Measurements from ENCODE around the gene SNRPA.

The SNRPA gene

DNA sequence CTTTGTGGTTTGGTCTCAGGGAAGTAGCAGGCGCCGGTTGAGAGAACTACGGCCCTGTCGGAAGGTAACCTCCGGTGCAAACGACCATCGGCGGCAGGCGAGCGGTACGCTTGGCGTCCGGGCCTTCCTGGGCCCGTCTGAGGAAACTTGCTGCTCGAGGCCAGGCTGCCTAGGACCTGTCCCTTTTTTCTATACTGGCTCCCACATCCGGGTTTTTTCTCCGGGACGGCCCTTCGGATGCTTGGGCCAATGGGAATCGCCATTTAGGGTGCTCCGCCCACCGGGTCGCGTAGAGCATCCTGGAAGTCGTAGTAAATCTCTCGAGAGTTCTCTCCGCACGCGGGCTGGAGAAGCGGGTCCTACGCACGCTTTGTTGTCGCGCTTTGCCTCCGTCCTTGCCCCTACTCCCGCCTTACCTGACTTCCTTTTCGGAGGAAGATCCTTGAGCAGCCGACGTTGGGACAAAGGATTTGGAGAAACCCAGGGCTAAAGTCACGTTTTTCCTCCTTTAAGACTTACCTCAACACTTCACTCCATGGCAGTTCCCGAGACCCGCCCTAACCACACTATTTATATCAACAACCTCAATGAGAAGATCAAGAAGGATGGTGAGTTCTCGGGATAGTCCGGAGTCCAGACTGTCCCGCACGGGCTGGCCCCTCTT is at the start of gene SNRPA:
Gene SNRPA (plus strand): TSS at position 330 of the 664 bp plus-strand sequence. CDS start 206 bp downstream, at position 536.
- Histone ChIP-seq H3K4me2 (ENCODE audit: low read length) (peak within 1 kb of the TSS; percentile 75), H2AFZ (ENCODE audit: low read length) (no peak within 1 kb of the TSS), H3K79me2 (ENCODE audit: insufficient read depth, low read length) (peaks cover 49% of the 10 kb centered on the region), H3K9me3 (ENCODE audit: low read length) (no peaks in the 10 kb centered on the region), H3K4me3 (ENCODE audit: low read depth, low read length, poor library complexity, severe bottlenecking) (peak within 1 kb of the TSS; percentile 89), H3K9ac (ENCODE audit: low read length) (peak within 1 kb of the TSS; percentile 98), H3K27me3 (ENCODE audit: insufficient read depth, low read length) (no peaks in the 10 kb centered on the region), H4K20me1 (ENCODE audit: insufficient read depth, low read length) (no peaks in the 10 kb centered on the region), H3K36me3 (ENCODE audit: insufficient read depth, low read length) (peaks cover 42% of the 10 kb centered on the region), H3K9me2 (ENCODE audit: low read depth, low read length) (no peaks in the 10 kb centered on the region), H3K4me1 (ENCODE audit: insufficient read depth, low read length, severe bottlenecking) (peaks cover 61% of the 10 kb centered on the region), H3K27ac (ENCODE audit: low read depth, low read length, poor library complexity, severe bottlenecking) (peak within 1 kb of the TSS; percentile 84), H3F3A (ENCODE audit: insufficient read depth, low read length) (no peaks in the 10 kb centered on the region)
- TF ChIP-seq EZH2 (IDR thresholded peaks at IDR 0.05; ENCODE audit: borderline replicate concordance, low read length) (no peak), CTCF (IDR thresholded peaks at IDR 0.05; ENCODE audit: low read length) (no peak)

DNA sequence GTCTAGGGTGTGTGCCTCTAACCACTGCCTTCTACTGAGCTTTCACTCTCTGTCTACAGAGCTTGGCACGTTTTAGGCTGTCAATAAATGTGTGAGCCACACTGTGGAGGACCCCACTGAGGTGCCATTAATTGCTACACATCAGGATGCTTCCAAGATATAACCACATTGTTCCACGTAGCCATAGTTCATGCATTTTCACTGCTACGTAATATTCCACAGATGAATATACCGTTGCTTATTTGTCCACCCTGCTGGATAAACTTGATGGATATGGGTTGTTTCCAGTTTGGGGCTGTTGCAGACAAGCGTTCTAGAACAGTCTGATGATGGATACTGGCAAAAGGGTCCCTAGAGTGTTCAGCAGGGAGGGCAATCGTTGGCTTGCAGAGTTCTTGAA is 49.2 kb upstream of the SNRPA start:
- H3K4me2 ChIP-seq (ENCODE audit: low read length): no peak overlapping the region
- H2AFZ ChIP-seq (ENCODE audit: low read length): no peak overlapping the region
- H3K4me1 ChIP-seq (ENCODE audit: insufficient read depth, low read length, severe bottlenecking): no peaks in the 10 kb centered on the region
- no peak for TF ChIP-seq EZH2 (IDR thresholded peaks at IDR 0.05; ENCODE audit: borderline replicate concordance, low read length)
- TF ChIP-seq CTCF (IDR thresholded peaks at IDR 0.05; ENCODE audit: low read length): no peak
- H3F3A ChIP-seq (ENCODE audit: insufficient read depth, low read length): no peaks in the 10 kb centered on the region
- no peaks in the 10 kb centered on the region for H3K27me3 ChIP-seq (ENCODE audit: insufficient read depth, low read length)
- no peak overlapping the region for H3K4me3 ChIP-seq (ENCODE audit: low read depth, low read length, poor library complexity, severe bottlenecking)
- no peak overlapping the region for H3K9ac ChIP-seq (ENCODE audit: low read length)
- peaks cover 43% of the 10 kb centered on the region for H3K36me3 ChIP-seq (ENCODE audit: insufficient read depth, low read length)
- no peaks in the 10 kb centered on the region for H3K9me3 ChIP-seq (ENCODE audit: low read length)
- no peak overlapping the region for H3K27ac ChIP-seq (ENCODE audit: low read depth, low read length, poor library complexity, severe bottlenecking)
- no peaks in the 10 kb centered on the region for H3K9me2 ChIP-seq (ENCODE audit: low read depth, low read length)
- no peaks in the 10 kb centered on the region for H3K79me2 ChIP-seq (ENCODE audit: insufficient read depth, low read length)
- no peaks in the 10 kb centered on the region for H4K20me1 ChIP-seq (ENCODE audit: insufficient read depth, low read length)

DNA sequence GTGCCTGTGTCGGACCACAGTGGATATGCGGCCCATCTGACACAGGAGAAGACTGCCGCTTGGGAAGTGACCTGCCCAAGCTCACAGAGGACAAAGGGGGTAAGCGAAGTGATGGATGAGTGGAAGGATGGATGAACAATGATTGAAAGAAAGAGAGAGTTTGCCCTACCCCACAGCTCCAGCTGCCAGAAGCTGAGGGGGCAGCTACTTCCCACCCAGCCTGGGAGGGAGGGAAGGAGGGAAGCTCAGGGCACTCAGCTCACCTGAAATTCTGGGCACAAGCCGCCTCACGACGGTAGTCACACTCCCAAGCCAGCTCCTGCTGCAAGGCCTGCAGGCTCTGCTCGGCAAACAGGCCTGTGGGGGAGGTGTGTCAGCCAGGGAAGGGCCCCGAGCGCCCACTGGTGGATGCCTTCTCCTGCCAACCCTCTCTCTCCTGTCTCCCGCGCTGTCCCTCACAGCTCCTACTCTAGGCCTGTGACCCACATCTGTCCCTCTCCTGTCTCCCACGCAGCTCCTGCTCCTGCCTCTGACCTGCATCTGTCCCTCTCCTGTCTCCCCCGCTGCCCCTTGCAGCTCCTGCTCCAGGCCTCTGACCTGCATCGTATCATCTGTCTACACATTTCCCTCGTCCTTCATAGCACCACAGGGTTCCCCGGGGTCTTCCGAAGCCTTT is 48.5 kb upstream of the SNRPA start:
- H3F3A ChIP-seq (ENCODE audit: insufficient read depth, low read length): no peaks in the 10 kb centered on the region
- no peak overlapping the region for H3K4me2 ChIP-seq (ENCODE audit: low read length)

More for the DNA sequence above, 48.5 kb upstream of the SNRPA start:
- Histone ChIP-seq H3K4me1 (ENCODE audit: insufficient read depth, low read length, severe bottlenecking) (no peaks in the 10 kb centered on the region), H3K27me3 (ENCODE audit: insufficient read depth, low read length) (no peaks in the 10 kb centered on the region), H3K4me3 (ENCODE audit: low read depth, low read length, poor library complexity, severe bottlenecking) (no peak overlapping the region), H4K20me1 (ENCODE audit: insufficient read depth, low read length) (no peaks in the 10 kb centered on the region), H2AFZ (ENCODE audit: low read length) (no peak overlapping the region), H3K9me2 (ENCODE audit: low read depth, low read length) (no peaks in the 10 kb centered on the region), H3K9ac (ENCODE audit: low read length) (no peak overlapping the region), H3K27ac (ENCODE audit: low read depth, low read length, poor library complexity, severe bottlenecking) (no peak overlapping the region), H3K36me3 (ENCODE audit: insufficient read depth, low read length) (peaks cover 44% of the 10 kb centered on the region), H3K79me2 (ENCODE audit: insufficient read depth, low read length) (no peaks in the 10 kb centered on the region), H3K9me3 (ENCODE audit: low read length) (no peaks in the 10 kb centered on the region)
- no peak for TF ChIP-seq EZH2 (IDR thresholded peaks at IDR 0.05; ENCODE audit: borderline replicate concordance, low read length)
- TF ChIP-seq CTCF (IDR thresholded peaks at IDR 0.05; ENCODE audit: low read length): peak; percentile 51; the same call in 1 of the 2 replicates

Data from OCI-LY1 (cell line).